AML-193 (cell line): ENCODE measurements around the gene GNMT.

Experiments
- DNase-seq, 2 experiments: peaks; one replicate each; lab custom pipeline; 2025; lab: John Stamatoyannopoulos, UW

The GNMT gene

DNA sequence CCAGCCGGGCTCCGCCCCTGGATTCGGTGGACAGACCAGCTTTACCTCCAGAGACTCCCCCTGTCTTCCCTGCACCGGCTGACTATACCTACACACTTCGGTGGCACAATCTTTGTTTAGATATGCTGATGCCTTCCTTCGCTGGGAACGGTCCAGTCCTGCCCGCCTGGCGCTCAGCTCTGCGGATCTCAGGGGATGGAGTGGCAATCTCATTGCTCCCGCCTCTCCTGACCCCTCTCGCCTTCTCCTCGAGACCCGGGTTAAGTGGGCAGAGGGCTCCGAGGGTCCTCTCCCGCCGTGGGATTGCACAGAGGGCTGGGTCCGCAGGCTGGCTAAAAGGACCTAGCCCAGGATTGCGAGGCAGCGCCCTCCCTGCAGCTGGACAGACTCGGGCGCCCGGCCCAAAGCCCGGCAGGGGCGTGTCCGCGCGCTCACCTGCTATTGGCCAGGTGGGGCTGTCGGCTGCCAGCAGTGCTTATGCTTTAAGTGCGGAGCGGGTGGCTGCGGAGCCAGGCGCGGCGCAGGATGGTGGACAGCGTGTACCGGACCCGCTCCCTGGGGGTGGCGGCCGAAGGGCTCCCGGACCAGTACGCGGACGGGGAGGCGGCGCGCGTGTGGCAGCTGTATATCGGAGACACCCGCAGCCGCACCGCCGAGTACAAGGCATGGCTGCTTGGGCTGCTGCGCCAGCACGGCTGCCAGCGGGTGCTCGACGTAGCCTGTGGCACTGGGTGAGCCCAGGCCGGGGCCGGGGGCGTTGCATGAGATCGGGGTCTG is at the start of gene GNMT:
GNMT (plus strand) TSS at position 512 of the 777 bp plus-strand sequence; CDS start at position 526, 14 bp downstream.
- DNase-seq: no peak

- no peak for DNase-seq
These were observed 49.2 kb upstream of the GNMT start for GRCh38 chr6:42911171-42912021.

- DNase-seq: no peak
These were observed 46.0 kb upstream of the GNMT start for GRCh38 chr6:42914546-42914945.

- DNase-seq: no peak
These were observed 44.8 kb upstream of the GNMT start, which contains the start of gene PTCRA for GRCh38 chr6:42915732-42916131. PTCRA (plus strand) TSS chr6:42916053; CDS start chr6:42916070, 17 bp downstream.

GRCh38 chr6:42916288-42916687 is 44.3 kb upstream of the GNMT start:
- DNase-seq: no peak

- DNase-seq: no peak
These were observed 38.8 kb upstream of the GNMT start for GRCh38 chr6:42921801-42922200.

DNA sequence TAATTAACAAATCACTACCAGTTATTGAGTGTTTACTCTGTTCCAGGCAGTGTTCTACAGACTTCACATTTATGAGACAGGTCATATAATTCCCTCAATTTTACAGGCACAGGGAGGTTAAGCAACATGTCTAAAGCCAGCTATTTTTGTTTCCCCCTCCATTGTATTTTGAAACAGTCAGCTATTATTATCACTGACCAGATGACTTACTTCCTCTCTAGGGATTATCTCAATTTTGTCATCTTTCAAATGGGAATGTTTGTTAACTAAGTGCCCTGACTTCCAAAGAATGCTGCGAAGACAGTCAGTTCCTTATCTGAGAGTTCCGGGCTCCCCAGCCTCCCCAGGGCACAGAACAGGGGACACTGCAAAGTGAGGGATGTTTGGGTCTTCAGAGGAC is 36.9 kb upstream of the GNMT start:
- DNase-seq: peak in 1 of 2 experiments; percentile 42

- no peak for DNase-seq
These were observed 35.2 kb upstream of the GNMT start for GRCh38 chr6:42925248-42925857.

DNA sequence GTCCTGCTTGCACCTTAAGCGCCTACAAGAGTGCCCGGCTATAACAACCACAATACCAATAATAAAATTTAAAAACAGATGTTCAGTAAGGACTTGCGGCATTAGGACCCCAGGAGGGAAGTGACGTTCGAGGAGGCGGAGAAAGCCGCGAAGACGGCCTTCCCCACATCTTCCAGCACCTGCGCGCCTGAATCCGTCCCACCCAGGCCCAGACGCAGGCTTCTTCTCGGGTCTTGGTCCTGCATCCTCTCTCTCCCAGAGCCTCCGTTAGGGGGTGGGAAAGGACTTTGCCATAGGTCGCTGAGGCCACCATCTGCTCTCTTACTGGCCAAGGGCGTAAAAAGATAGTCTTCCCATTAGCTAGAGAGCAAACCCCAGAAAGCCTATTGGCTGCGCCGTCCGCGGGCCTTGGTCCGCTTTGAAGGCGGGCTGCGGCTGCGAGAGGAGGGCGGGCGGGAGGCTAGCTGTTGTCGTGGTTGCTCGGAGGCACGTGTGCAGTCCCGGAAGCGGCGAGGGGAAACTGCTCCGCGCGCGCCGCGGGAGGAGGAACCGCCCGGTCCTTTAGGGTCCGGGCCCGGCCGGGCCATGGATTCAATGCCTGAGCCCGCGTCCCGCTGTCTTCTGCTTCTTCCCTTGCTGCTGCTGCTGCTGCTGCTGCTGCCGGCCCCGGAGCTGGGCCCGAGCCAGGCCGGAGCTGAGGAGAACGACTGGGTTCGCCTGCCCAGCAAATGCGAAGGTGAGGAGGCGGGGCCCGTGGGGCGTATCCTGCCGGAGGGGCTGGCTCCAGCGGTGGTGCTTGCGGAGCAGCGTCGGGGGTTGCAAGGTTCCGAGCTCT is 31.4 kb upstream of the GNMT start, which contains the start of gene CNPY3:
CNPY3 (plus strand) TSS at position 495 of the 835 bp plus-strand sequence; CDS start at position 586, 91 bp downstream.
- DNase-seq: peak; percentile 99

DNA sequence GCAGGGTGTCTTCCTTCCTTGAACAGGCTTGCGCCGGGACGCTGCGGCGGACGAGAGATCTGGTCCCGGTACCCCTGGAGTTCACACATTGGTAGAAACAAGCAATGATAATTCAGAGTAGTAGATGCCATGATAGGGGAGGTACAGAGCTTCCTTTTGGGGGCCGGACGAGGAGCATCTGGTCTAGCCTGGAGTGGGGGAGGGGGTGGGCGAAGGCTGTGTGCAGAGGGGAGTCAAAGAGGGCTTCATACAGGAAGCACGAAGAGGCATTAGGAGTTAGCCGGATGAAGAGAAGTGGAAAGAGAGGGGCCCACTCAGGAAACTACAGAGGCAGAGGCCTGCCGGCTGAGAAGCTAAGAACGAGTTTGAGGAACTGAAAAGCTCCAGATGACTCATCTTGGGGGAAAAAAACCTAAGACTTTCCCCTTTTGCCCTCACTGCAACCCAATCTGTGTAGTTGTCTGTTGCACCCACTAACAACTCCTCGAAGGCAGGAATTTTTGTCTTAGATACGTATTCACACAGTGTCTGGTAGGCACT is 30.7 kb upstream of the GNMT start:
- peak; percentile 91 to 95 for DNase-seq

GRCh38 chr6:42932412-42932811 is 28.1 kb upstream of the GNMT start:
- DNase-seq: no peak

GRCh38 chr6:42933205-42933604 is 27.3 kb upstream of the GNMT start:
- DNase-seq: peak; percentile 96 to 98

DNA sequence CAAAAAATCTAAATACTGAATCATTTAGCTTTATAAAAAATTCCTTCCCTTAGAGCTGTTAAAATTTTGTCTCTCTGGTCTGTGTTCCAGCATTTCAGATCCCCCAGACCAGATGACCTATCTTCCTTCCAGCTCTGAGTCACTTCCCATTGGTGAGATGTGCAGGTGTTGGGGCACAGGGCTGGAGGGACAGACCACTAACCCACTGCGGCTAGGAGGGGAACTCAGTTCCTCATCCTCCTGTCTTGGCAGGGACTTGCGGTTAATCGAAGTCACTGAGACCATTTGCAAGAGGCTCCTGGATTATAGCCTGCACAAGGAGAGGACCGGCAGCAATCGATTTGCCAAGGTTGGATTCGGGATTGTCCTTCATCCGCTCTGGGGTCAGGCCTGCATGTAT is 25.2 kb upstream of the GNMT start:
- DNase-seq: no peak

DNA sequence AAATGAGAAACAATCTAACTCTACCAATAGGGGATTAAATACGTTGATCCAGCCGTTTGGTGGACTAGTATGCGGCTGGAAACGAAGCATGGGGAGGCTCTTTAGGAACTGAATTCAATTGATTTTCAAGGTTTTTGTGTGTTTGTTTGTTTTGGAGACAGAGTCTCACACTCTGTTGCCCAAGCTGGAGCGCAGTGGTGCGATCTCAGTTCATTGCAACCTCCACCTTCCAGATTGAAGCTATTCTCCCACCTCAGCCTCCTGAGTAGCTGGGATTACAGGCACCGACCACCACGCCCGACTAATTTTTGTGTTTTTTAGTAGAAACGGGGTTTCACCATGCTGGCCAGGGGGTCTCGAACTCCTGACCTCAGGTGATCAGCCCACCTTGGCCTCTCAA is 24.2 kb upstream of the GNMT start:
- DNase-seq: no peak

DNA sequence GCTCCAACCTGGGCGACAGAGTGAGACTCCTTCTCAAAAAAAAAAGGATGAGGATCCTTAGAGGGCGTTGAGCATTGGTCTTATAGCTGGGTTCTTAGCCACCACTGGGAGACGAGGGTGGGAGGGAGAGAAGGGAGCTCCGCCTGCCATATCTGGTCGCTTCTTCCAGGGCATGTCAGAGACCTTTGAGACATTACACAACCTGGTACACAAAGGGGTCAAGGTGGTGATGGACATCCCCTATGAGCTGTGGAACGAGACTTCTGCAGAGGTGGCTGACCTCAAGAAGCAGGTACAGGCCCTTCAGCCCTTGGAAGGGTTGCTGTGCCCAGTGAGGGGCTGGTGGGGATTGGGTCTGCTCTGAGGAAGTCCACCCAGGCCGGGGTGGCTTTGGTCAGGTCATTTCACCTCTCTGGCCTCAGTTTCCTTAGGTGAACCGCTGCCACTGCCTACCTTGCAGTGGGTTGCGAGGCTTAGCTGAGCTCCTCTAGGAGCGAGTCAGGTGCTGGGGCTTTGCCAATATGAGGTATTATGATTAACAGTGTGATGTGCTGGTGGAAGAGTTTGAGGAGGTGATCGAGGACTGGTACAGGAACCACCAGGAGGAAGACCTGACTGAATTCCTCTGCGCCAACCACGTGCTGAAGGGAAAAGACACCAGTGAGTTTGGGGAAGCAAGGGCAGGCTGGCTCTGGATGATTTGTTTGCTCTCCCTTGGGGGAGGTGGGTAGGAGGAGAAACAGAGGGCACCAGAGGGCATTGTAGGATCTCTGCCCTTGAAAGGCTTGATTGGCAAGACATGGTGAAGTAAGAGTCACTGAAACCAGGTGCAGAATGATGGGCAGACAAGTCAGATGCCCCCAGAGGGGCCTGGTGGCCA is 22.8 kb upstream of the GNMT start:
- no peak for DNase-seq

GRCh38 chr6:42938428-42938796 is 22.1 kb upstream of the GNMT start:
- DNase-seq: no peak

DNA sequence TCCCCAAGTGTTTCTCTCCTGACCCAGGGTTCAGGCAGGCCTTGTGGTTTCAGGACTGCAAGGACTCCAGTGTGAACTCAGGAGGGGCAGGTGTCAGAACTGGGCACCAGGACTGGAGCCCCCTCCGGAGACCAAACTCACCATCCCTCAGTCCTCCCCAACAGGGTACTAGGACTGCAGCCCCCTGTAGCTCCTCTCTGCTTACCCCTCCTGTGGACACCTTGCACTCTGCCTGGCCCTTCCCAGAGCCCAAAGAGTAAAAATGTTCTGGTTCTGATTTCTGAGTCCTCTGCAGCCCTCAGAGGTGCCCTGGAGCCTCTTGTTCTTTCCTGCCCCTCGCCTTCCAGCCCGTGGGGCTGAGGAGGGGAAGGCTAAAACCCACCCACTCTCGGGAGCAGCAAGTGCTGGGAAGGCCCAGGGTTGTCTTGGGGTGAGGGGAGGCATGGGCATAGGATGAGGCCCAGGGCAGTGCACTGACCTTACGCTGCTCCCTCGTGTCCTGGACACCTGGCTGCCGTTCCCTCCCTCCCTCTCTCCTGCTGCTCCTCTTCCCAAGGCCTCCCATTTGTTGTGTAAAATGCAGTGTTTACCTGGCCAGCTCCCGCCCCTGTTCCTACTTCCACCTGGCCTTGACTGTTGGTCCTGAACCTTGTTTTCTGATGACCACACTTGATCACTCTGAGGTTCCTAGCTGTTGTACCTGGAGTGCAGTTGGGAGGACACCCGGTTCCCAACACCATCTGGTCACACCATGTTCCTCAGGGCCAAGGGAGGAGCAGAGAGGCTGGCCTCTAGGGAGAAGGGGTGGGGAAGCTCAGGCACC is 21.4 kb upstream of the GNMT start:
- DNase-seq: no peak

DNA sequence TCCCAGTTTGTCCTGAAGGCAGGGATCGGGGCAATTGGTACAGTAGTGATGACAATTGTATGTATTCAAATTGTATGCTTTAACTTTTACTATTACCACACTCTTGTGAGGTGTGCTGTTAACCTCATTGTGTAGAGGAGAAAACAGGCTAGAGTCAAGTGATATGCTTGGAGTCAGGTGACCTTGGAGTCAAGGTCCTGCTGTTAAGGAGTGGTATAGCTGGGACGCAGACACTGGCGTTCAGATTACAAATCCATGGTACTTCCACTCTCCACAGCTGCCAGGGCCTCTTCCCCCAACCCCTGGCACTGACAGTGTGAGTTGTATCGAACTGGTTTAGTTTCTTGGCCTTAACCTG is 20.8 kb upstream of the GNMT start:
- no peak for DNase-seq

DNA sequence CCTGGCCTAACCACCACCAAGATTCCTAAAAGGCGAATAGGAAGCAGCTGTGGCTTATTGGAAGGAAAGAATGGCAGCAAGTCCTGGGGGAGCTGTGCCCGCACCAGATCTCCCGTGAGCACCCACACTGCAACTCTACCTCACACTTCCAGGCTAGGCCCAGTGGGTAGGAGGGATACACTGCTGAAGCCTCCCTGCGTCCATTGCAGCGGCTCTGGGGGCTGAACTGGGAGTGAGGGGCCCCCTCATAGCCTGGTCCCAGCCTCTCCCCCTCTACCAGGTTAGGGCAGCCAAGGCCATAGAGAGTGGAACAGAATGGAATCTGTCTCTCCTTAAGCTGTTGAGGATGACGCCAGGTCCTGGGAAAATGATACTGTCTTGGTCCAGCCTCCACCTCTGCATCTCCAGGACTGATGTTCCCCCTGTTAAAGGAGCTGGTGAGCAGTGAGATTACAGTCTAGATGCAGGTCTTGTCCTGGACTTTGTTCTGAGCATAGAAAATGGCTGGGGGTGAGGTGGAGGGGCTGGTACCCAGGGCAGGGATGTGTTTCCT is 20.0 kb upstream of the GNMT start:
- no peak for DNase-seq
